Esophagus squamous epithelium (tissue), 5 donors: ENCODE results near the gene FGD6. TPM values are rescaled to one million over a fixed set of nuclear protein-coding genes. Genes with fewer than 3 reads are reported as not detected.

ENCODE experiments used
- DNase-seq: peaks from one replicate; lab custom pipeline; 2025; lab: John Stamatoyannopoulos, UW
- H3K27ac ChIP-seq, 4 donors: fragments of 200-600 bp; sonication (generic); one replicate each; pipeline ENCODE4 v1.5.1; 2016 to 2019; ENCODE audit warnings: mild to moderate bottlenecking in 1 of 4
- H3K27me3 ChIP-seq, 4 donors: fragments of 200-600 bp; sonication (generic); 1 replicate in 3 of 4; 2 replicates in 1 of 4; pipeline versions ENCODE4 v1.5.1 to v1.6.0; 2017 to 2021; ENCODE audit warnings: antibody characterized with exemption in 1 of 4
- H3K36me3 ChIP-seq, 3 donors: fragments of 200-600 bp; sonication (generic); one replicate each; pipeline ENCODE4 v1.5.1; 2016 to 2019
- H3K4me1 ChIP-seq, 3 donors: fragments of 200-600 bp; sonication (generic); one replicate each; pipeline ENCODE4 v1.5.1; 2017 to 2019
- H3K4me3 ChIP-seq, 4 donors: fragments of 200-600 bp; sonication (generic); 1 replicate in 3 of 4; 2 replicates in 1 of 4; pipeline ENCODE4 v1.5.1; 2016 to 2019; ENCODE audit warnings: mild to moderate bottlenecking in 2 of 4, moderate library complexity in 1 of 4
- H3K9me3 ChIP-seq, 3 donors: fragments of 200-600 bp; sonication (generic); one replicate each; pipeline ENCODE4 v1.5.1; 2016 to 2019
- POLR2A ChIP-seq, 4 donors: fragments of 450-650 bp; IDR thresholded peaks; one replicate each; pipeline ENCODE4 v1.6.1; 2017; ENCODE audit warnings: antibody characterized with exemption in 4 of 4, mild to moderate bottlenecking in 4 of 4, moderate library complexity in 3 of 4
- WGBS, 2 donors: methylation state at CpG; one replicate each; pipeline ENCODE4 v1.1.5; 2018; 5-methylcytosine and 5-hydroxymethylcytosine counted together
- intact Hi-C: fragments of 100-400 bp; cut with DNase I; formaldehyde crosslinking; loops from one replicate; pipeline ENCODE4 v1.15.0; 2022
- total RNA-seq, 4 donors: library from RNA; depleted of rRNA; stranded (reverse); fragments of >200 nt; gene quantifications; one replicate each; pipeline ENCODE4 v1.1.0, GENCODE V29; 2016
- TF ChIP-seq, protein P1 (sequence below), 6 experiments: fragments of 450-650 bp in 4 of 6; fragments of 200-600 bp in 2 of 6; sonication (generic) in 2 of 6; IDR thresholded peaks; one replicate each; pipeline ENCODE4 v1.5.1; 2016 to 2019; ENCODE audit warnings: antibody characterized with exemption in 6 of 6, mild to moderate bottlenecking in 4 of 6, moderate library complexity in 4 of 6
- donor health status: DM: yes; HTN: yes; CAD: no.

Gene FGD6
- total RNA-seq, 4 donors from 2014 or later = 10.0 to 19.1 (median 13.2) TPM

DNA sequence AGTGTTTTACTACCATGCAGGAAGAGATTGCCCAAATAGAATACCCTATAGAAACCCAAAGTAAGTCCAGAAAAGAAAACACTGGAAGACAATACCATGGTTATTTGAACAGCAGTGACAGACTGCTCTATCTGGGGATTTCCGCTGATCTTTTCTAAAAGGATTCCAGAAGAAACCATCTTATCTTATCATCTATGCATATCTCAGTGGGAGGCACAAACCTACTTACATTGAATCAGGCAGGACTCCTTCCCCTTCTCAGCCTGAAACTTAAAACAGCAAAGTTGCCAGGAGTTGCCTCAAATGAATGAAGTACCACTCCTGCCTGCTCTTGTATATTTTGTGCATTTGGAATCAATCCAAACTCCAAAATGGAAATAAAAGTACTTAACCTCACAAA lies 87.2 kb downstream of the FGD6 start:
- peaks cover 0 to 67% (median 0%) of the 10 kb centered on the region in 3 donors for H3K36me3 ChIP-seq
- H3K27me3 ChIP-seq = no peaks in the 10 kb centered on the region
- no peaks in the 10 kb centered on the region for H3K9me3 ChIP-seq
- no peak for DNase-seq
- H3K4me1 ChIP-seq = peaks cover 0 to 4% (median 0%) of the 10 kb centered on the region in 3 donors
- no peak overlapping the region for H3K27ac ChIP-seq
- no peak overlapping the region for H3K4me3 ChIP-seq
- intact Hi-C loops = no loop called here
- 85 to 93% methylated on average over 1 of the region's 1 CpG for WGBS, 2 donors
- TF ChIP-seq POLR2A (IDR thresholded peaks at IDR 0.05) = no peak
- TF ChIP-seq, protein P1, sequence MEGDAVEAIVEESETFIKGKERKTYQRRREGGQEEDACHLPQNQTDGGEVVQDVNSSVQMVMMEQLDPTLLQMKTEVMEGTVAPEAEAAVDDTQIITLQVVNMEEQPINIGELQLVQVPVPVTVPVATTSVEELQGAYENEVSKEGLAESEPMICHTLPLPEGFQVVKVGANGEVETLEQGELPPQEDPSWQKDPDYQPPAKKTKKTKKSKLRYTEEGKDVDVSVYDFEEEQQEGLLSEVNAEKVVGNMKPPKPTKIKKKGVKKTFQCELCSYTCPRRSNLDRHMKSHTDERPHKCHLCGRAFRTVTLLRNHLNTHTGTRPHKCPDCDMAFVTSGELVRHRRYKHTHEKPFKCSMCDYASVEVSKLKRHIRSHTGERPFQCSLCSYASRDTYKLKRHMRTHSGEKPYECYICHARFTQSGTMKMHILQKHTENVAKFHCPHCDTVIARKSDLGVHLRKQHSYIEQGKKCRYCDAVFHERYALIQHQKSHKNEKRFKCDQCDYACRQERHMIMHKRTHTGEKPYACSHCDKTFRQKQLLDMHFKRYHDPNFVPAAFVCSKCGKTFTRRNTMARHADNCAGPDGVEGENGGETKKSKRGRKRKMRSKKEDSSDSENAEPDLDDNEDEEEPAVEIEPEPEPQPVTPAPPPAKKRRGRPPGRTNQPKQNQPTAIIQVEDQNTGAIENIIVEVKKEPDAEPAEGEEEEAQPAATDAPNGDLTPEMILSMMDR (IDR thresholded peaks at IDR 0.05) = no peak

DNA sequence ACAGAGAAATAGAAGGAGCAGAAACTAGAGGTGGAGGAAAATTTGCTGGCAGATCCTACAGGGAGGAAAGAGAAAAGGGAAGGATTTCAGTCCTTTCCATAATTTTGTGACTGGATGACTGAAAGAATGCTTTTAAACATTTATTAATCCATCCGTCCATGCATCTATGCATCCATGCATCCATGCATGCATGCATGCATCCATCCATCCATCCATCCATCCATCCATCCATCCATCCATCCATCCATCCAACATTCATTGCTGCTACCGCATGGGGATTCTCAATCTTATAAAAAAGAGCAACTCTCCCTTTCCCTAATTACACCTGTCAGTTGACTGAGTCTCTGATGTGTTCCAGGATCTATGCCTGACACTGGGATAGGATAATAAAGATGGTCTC lies 88.2 kb downstream of the FGD6 start:
- Histone ChIP-seq H3K4me1 (peaks cover 0 to 4% (median 0%) of the 10 kb centered on the region in 3 donors), H3K9me3 (no peaks in the 10 kb centered on the region), H3K4me3 (no peak overlapping the region), H3K27ac (no peak overlapping the region), H3K36me3 (peaks cover 0 to 65% (median 0%) of the 10 kb centered on the region in 3 donors), H3K27me3 (no peaks in the 10 kb centered on the region)
- TF ChIP-seq POLR2A (IDR thresholded peaks at IDR 0.05) = no peak
- TF ChIP-seq, protein P1 (IDR thresholded peaks at IDR 0.05) = no peak
- no peak for DNase-seq
- 86 to 87% methylated on average over 2 of the region's 2 CpGs for whole genome bisulfite sequencing, 2 donors
- intact Hi-C loops = no loop called here

DNA sequence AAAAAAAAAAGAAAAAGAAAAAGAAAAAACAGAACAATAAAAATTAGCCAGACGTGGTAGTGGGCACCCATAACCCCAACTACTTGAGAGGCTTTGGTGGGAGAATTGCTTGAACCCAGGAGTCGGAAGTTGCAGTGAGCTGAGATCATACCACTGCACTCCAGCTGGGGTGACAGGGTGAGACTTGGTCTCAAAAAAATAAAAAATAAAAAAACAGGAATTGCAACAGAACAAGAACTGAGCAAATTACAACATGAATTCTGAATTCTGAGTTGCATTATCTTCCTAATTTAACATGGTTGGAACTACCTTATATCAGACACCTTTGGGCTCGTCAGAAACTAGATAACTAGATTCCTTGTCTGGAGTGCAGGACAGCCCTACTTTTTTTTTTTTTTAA lies 90.5 kb downstream of the FGD6 start:
- Histone ChIP-seq H3K27me3 (no peaks in the 10 kb centered on the region), H3K4me1 (no peaks in the 10 kb centered on the region), H3K9me3 (no peaks in the 10 kb centered on the region), H3K27ac (no peak overlapping the region), H3K36me3 (peaks cover 0 to 49% (median 0%) of the 10 kb centered on the region in 3 donors), H3K4me3 (no peak overlapping the region)
- no peak for TF ChIP-seq POLR2A (IDR thresholded peaks at IDR 0.05)
- TF ChIP-seq, protein P1 (IDR thresholded peaks at IDR 0.05) = no peak
- 79 to 86% methylated on average over 3 of the region's 3 CpGs for WGBS, 2 donors
- intact Hi-C loops = no loop called here
- DNase-seq = no peak

DNA sequence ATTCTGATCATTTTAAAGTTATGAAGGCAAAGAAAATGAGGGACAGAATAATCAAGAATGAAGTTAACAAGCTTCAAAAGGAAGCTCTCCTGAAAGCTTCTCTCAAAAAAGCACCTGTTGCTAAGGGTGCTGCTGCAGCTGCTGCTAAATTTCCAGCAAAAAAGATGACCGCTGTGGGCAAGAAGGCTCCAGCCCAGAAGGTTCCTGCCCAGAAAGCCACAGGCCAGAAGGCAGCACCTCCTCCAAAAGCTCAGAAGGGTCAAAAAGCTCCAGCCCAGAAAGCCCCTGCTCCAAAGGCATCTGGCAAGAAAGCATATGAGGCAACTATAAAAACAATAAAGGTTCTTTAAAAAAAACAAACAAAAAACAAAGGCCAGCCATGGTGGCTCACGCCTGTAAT lies 91.2 kb downstream of the FGD6 start:
- WGBS, 2 donors = 90 to 100% methylated on average over 2 of the region's 2 CpGs
- no peaks in the 10 kb centered on the region for H3K27me3 ChIP-seq
- no peak for TF ChIP-seq POLR2A (IDR thresholded peaks at IDR 0.05)
- TF ChIP-seq, protein P1 (IDR thresholded peaks at IDR 0.05) = no peak
- H3K4me3 ChIP-seq = no peak overlapping the region
- H3K4me1 ChIP-seq = no peaks in the 10 kb centered on the region
- H3K9me3 ChIP-seq = no peaks in the 10 kb centered on the region
- peaks cover 0 to 42% (median 0%) of the 10 kb centered on the region in 3 donors for H3K36me3 ChIP-seq
- no peak for DNase-seq
- no peak overlapping the region for H3K27ac ChIP-seq
- intact Hi-C loops = no loop called here

DNA sequence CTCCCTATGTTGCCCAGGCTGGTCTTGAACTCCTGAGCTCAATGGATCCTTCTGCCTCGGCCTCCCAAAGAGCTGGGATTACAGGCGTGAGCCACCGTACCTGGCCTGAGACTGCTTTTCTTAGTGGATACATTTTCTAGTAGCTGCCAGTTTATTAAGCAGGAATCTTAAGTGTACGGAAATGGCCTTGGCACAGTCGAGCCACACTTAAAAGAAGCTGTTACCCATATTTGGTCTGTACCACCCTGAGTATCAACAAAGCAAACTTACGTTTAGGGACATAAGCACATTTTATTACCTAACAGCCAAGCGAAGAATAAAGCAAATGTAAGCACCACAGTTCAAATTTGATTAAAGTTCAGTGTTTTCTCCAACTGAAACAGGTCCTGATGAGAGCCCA lies 93.2 kb downstream of the FGD6 start:
- Histone ChIP-seq H3K4me1 (no peaks in the 10 kb centered on the region), H3K9me3 (no peaks in the 10 kb centered on the region), H3K27ac (peak overlapping the region in 3 of 4 donors; percentile 38 to 63 (median 44)), H3K36me3 (peaks cover 0 to 36% (median 0%) of the 10 kb centered on the region in 3 donors), H3K4me3 (no peak overlapping the region), H3K27me3 (no peaks in the 10 kb centered on the region)
- TF ChIP-seq, protein P1 (IDR thresholded peaks at IDR 0.05) = no peak
- TF ChIP-seq POLR2A (IDR thresholded peaks at IDR 0.05) = no peak
- DNase-seq = no peak
- intact Hi-C loops = no loop called here
- WGBS, 2 donors = 77 to 96% methylated on average over 5 to 7 of the region's 7 CpGs
